OCI-M2 (cell line): Measurements from ENCODE around the gene ANKRD65.
"Not testable (repeated sequence)": the region's sequence is repeated elsewhere in the genome, so short reads cannot be mapped to it uniquely, and the experiment has no call there.

Experiments used
- DNase-seq: peaks from one replicate; lab custom pipeline; 2025; ENCODE audit not compliant: unreplicated experiment; lab: John Stamatoyannopoulos, UW

The ANKRD65 gene

GRCh38 chr1:1421147-1421906 lies at the start of gene ANKRD65:
TSS of gene ANKRD65 (minus strand) at chr1:1421276. CDS start at chr1:1421005, 271 bp downstream.
- DNase-seq, result no peak

DNA sequence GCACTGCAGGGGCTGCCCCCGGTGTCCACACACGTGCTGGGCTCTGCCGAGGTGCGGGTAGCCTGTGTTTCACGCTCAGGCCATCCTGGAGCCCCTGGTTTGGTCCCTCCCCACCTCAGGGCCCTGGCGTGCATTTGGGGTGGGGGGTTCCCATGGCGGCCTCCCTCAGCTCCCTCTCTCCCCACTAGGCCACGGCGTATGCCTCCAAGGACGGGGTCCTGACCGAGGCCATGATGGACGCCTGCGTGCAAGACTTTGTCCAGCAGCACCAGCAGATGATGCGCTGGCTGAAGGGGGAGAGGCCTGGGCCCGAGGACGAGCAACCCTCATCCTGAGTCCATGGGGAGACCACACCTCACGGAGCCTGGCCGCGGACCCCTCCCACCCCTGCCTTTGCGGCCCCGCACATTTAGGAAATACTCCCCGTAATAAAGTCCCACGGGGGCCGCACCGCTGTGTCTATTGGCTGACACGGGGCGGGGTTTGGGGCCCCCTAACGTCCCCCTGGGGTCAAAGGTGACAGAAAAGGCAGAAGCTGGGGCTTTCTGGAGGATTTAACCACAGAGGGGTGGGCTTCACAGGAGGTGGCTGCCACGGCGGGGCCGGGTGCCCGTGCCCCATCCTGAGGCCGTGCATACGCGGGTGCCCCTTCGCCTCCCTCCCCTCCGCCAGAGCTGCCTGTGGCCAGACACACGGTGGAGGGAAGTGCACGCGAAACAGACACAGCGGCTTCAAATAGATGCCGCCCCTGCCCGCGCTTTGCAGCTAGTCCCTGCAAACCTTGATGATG lies 47.3 kb upstream of the ANKRD65 start:
- not testable (repeated sequence) for DNase-seq

DNA sequence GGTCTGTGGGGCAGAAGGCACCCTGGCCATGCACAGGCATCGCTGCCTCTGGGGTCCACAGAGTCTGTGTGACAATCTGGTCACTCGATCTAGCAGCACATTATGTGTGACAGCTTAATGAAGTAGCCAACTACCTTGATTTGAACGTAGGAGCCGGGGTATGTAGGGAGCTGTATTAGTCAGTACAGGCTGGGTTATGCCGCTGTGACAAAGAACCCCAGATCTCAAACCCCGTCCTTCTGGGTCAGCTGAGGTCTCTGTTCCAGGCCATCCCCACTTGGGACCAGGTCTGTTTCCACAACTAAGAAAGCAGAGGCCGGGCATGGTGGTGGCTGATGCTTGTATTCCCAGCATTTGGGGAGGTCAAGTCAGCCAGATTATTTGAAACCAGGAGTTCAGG lies 42.2 kb upstream of the ANKRD65 start:
- no peak for DNase-seq

DNA sequence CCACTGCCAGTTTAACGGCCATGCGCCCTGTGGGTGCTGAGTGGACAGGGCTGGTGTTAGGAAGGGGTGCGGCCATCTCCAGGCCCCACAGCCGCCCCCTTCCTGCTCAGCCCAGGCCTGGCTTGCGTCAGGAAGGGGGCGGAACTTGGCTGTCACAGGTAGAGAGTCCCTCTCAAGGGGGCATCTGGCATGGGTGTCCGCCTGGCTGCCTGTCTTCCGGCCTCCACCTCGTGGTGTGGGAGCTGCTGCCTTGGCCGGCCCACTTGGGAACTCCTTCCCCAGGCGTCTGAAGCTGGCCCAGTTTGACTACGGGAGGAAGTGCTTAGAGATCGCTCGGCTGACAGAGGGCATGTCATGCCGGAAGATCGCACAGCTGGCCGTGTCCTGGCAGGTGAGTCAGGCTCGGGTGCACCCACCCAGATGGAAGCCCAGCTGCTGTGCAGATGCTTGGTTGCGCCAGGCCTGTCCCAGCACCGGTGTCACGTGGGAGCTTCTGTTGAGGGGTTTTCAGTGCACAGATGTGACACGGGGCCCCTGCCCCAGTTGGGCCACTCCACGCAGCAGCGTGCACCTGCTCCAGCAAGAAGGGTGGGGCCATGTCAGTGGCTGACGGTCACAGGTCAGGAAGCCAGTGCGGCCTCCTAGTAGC lies 41.4 kb upstream of the ANKRD65 start:
- no peak for DNase-seq

DNA sequence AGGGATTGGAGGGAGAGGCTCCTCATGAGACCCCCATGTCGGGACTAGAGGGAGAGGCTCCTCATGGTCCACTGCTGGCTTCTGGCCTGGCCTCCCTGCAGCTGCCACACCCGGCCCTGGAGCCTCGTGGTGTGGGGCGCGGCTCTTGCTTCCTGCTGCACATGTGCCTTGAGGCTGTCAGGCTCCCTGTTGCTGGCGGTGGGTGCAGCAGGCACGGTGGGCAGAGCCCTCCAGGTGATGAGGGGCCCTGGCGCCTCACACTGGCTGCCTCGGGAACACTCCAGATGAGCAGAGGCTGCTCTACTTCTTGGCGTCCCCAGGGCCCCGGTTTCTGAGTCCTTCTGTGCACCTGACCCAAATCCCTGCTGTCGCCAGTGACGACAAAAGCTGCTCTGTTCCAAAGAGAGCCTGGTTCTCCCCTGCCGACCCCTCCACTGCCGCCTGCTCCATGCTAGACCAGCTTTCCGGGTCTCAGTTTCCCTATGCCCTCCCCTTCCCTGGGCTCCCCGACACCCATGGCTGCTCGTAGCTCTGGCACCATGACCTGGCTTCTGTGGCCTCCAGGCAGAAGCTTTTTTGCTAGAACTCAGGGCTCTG lies 40.7 kb upstream of the ANKRD65 start:
- DNase-seq, result no peak

DNA sequence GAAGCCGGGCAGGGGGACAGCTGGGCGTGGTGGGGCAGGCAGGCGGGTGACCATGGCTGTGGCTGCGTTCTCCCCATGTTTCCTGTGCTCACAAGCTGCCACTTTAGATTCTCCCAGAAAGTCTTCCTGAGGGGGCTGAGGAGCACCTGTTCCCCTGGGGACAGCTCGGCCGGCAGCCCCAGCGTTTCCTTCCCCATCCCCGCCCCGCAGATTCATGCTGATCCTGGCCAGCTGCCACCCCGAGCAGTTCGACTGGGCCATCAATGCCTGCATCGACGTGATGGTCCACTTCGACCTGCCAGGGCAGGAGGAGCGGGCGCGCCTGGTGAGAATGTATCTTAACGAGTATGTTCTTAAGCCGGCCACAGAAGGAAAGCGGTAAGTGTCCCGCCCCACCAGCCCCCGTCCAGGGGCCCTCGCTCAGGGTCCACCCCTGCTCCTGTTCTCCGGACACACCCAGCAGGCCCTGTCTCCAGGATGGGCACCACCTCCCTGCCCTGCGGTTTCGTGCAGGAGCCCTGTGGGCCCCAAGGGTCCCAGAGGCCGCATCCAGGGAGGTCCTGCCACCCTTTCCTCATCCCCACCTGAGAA lies 39.6 kb upstream of the ANKRD65 start:
- DNase-seq, result no peak

DNA sequence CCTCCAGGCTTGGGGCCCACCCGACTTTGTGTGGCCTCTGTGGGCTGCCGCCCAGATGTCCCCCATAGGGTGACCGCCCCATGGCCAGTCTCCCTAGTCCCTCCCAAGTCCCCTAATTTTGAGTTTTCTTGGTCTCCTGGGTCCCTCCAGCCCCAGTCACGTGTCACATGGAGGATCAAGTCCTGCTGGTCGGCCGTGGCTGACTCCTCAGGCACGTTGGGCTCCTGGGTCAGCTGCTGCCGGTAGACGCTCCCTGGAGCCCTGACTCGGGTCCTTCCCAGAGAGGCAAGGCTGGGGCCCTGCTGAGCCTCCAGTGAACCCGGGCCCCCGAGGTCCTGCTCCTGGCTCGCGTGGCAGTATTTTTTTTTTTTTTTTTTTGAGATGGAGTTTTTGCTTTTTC lies 38.6 kb upstream of the ANKRD65 start:
- not testable (repeated sequence) for DNase-seq

DNA sequence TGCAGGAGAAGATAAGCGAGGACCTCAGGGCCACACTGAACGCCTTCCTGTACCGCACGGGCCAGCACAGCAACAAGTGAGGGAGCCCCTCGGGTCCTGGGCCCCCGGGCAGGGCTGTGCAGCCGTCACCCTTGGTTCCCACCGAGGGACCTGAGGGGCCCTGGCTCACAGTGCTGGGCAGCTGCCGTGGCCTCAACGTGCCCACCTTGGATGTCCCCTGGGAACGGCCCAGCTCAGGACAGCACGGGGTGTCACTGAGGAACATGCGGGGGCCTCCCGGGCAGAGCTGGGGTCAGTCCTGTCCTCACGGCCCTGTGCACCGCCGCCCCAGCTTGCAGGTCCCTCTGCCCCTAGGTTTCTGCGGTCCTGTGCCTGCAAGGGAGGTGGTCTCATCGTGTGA lies 38.1 kb upstream of the ANKRD65 start:
- DNase-seq, result not testable (repeated sequence)

DNA sequence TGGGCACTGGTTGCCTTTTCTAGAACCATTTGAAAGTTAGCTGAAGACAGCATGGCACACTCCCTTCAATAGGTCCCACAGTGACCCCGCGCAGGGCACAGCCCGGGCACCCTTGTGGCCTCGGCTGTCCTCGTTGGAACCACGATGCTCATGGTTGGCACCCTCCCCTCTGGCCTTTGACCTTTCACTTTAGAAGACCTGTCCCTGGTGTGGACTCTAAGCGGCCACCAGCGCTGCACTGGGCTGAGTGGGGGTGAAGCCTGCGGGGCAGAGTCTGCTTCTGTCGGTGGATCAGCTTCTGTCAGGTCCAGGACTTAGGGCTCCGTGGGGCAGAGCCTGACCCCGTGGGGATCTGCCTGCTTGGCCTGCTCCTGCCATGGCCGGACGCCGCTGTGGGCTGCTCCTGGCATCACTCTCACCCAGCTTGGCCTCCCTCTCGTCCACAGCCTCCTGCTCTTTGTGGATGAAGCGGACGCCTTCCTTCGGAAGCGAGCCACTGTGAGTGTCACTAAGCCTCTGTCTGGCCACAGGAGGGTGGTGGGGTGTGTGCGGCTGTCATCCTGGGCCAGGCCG lies 35.7 kb upstream of the ANKRD65 start:
- not testable (repeated sequence) for DNase-seq

- not testable (repeated sequence) for DNase-seq
Observed at GRCh38 chr1:1455934-1456333, 34.9 kb upstream of the ANKRD65 start.

DNA sequence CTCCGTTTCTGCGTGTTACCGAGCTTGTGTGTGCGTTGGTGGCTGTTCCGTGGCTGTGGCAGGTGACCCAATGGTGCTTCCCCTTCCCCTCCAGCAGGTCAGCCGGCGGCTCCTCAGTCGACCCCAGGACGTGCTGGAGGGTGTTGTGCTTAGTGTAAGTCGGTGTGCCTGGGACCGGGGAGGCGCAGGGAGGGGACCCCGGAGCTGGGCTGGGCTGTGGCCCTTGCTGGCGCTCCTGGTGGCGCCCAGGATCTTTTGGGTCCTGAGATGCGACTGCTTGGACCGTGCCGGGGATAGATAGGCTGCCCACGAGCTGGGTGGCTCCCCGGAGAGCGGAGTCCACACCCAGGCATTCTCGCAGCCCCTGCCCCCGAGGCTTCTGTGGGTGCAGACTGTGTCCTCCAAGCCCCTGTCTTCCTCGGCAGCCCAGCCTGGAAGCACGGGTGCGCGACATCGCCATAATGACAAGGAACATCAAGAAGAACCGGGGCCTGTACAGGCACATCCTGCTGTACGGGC lies 34.3 kb upstream of the ANKRD65 start:
- no peak for DNase-seq

DNA sequence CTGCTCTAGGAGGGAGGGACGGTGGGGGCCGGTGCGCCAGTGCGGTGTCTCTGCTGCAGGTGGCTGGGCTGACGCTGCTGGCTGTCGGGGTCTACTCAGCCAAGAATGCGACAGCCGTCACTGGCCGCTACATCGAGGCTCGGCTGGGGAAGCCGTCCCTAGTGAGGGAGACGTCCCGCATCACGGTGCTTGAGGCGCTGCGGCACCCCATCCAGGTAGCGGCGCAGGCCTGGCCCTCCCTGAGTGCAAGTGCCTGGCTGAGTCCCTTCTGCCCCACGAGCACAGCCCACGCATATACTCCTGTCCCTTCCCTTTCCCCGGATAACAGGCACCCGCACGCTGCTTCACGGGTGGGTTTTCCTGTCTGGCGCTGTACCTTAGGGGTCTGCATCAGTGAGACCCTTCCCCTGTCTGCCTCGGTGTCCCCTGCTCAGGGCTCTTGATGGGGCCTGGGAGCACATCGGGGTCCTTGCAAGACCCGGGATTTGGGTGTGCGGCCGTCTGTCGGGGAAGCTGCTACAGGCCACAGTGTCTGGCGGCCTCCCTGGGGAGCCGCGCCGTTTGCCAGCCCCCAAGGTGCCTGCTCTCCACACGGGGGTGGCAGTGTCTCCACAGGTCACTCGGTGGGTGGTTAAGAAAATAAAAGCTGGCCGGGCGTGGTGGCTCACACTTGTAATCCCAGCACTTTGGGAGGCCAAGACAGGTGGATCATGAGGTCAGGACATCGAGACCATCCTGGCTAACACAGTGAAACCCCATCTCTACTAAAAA lies 33.4 kb upstream of the ANKRD65 start:
- DNase-seq, result not testable (repeated sequence)

DNA sequence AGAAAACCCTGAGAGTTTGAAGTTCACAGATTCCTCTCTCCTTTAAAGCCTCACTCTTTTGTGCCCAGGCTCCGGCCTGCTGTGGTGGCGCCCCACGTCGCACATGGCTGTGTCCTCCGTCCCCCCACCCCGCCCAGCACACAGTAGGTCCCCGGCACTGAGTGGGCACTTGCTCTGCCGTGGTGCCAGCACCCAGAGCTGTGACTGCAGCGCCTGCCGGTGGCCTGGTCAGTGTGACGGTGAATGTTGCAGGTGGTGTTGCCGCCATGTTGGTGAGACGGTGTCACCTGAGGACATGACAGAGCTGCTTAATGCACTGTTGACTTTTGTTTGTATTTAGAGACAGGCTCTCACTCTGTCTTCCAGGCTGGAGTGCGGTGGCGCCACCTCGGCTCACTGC lies 31.8 kb upstream of the ANKRD65 start:
- DNase-seq, result no peak

DNA sequence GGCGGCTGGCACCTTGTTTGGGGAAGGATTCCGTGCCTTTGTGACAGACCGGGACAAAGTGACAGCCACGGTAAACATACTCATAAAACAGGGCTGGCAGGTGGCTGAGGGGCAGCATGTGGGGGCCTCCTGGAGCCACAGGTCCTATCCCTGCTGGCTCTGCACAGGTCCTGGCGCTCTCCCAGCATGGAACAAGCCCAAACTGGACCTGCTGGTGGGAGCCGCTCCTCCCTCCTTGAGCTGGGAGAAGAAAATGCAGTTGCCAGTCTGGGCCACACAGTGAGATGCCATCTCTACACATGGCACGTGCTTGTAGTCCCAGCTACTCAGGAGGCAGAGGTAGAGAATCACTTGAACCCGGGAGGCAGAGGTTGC lies 31.3 kb upstream of the ANKRD65 start:
- DNase-seq, result not testable (repeated sequence)

DNA sequence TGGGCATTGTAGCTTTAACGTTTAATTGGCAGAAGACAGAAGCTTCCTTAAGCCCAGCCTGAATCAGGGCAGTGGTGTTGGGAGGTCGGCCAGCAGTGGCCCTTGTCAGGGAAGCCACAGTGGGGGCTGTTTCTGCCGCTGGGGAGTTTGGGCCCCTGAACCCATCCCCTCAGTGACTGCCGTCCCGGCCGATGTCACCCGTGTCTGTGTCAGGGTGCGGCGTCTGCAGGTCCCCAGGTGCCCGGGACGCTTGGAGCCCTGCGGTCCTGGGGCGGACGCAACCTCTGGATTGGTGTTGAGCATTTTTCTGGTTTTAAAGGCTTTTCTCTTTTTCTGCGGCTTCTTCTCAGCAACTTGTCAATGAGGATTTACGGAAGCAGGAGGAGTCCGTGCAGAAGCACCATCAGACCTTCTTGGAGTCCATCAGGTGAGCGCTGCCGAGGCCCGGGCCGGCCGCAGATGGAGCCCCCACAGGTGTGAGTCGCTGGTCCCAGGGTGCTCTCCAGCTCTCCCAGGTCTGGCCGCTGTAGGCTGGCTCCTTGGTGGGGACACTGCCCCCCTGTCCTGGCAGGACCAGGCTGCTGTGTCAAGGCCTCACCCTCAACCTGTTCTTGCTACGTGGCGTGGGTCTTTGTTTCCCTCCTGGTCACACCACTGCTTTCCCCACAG lies 30.8 kb upstream of the ANKRD65 start:
- DNase-seq, result no peak

DNA sequence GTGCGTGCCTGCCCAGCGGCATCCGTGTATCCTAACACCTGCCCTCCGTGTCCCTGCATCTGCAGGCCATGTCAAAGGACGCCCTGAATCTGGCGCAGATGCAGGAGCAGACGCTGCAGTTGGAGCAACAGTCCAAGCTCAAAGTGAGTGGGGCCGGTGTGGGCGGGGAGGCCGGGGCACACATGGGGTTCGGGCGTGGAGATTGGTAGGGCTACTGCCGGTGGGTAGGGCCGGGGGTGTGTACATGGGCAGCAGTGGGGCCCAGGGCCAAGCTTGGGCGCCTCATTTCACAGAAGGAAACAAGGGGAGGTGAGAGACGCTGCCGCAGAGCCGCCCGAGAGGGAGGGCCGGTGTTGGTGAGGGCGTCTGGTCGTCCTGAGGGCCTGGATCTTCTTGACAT lies 29.5 kb upstream of the ANKRD65 start:
- not testable (repeated sequence) for DNase-seq

- no peak for DNase-seq
Observed at GRCh38 chr1:1449099-1449739, 28.1 kb upstream of the ANKRD65 start, which contains the start of gene ATAD3C. TSS of gene ATAD3C (plus strand) at chr1:1449689. CDS start at chr1:1450684, 995 bp downstream.

DNA sequence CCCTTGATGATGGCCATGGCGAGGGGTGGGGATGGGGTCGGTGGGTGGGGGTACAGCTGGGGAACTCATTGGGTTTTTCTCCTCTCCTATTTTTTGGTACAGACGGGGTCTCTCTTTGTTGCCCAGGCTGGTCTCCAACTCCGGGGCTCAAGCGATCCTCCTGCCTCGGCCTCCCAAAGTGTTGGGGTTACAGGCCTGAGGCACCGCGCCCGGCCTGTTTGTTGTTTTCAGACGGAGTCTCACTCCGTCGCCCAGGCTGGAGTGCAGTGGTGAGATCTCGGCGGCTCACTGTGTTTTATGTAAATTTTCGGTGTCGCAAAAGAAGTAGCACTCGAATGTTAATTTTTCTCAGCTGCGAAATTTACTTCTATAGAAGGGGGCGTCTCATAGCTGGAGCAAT lies 25.6 kb upstream of the ANKRD65 start:
- not testable (repeated sequence) for DNase-seq
